ENCODE measurements around the gene GRIN2B. TPM values are rescaled to one million over a fixed set of nuclear protein-coding genes. Genes with fewer than 3 reads are reported as not detected.

GRIN2B gene
- total RNA-seq, 2 donors from 2014 or later, result 2.1 to 8.1 TPM

DNA sequence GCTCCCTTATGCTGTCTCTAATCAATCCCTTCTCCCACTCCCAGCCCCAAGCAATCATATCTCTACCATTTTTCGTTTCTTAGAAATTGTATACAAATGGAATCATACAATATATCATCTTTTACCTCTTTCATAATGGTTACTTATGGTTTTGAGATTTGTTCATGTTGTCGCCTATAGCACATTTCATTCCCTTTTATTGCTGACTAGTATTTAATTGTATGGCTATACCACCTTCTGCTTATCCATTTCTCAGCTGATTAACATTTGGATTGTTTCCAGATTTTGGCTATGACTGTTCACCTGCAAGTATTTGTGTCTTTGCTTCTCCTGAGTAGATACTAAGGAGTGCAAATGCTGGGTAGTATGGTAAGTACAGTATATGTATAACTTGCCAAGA is 36.7 kb upstream of the GRIN2B start:
- WGBS, 2 experiments (ENCODE audit: insufficient coverage in 1 of 2, insufficient read length in 1 of 2), result 89% methylated on average over 2 of the region's 2 CpGs; no CpG with 5 or more reads in 1 of the 2 experiments
- H3K9me3 ChIP-seq (ENCODE audit: control insufficient read depth, low read length), result peaks cover 6% of the 10 kb centered on the region

DNA sequence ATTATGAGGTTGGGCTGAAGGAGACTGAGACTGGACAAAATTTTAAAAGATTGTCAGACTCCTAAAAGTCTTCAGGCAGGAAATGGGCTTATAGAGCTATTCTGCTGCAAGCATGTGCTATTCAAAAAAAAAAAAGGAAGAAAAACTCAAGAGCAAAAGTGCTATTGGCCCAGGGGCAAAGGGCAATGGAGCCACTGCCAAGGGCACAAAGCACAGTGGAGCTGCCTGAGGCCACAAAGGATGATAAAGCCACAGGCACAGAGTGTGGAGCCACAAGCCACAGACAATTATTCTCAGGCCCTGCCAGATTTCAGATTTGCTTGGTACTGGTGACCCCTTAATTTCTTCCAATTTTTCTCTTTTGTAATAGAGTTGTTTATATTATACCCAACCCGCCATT is 29.6 kb upstream of the GRIN2B start:
- Mint-ChIP-seq H3K27me3 (ENCODE audit: insufficient read depth) (peaks cover 6% of the 10 kb centered on the region), H3K4me3 (no peak overlapping the region), H3K4me1 (peaks cover 21% of the 10 kb centered on the region), H3K9me3 (peaks cover 9% of the 10 kb centered on the region), H3K36me3 (ENCODE audit: low read depth) (no peaks in the 10 kb centered on the region), H3K27ac (no peak overlapping the region)
- Histone ChIP-seq H3K27ac (ENCODE audit: low read depth, low read length) (no peak overlapping the region), H3K9me3 (ENCODE audit: control insufficient read depth, low read length) (peaks cover 18% of the 10 kb centered on the region), H3K27me3 (ENCODE audit: control insufficient read depth, insufficient read depth, low read length, poor library complexity, severe bottlenecking) (no peaks in the 10 kb centered on the region), H3K4me1 (ENCODE audit: control insufficient read depth, insufficient read depth, low read length) (peaks cover 6% of the 10 kb centered on the region), H3K36me3 (ENCODE audit: control insufficient read depth, insufficient read depth, low read length) (no peaks in the 10 kb centered on the region), H3K9ac (ENCODE audit: extremely low read depth, low read length, poor library complexity, severe bottlenecking) (no peak overlapping the region), H3K4me3 (ENCODE audit: low read length) (no peak overlapping the region)
- no peak for DNase-seq
- WGBS, 2 experiments (ENCODE audit: insufficient coverage in 1 of 2, insufficient read length in 1 of 2), result 100% methylated on average over 1 of the region's 1 CpG; no CpG with 5 or more reads in 1 of the 2 experiments
- TF ChIP-seq, protein P1, sequence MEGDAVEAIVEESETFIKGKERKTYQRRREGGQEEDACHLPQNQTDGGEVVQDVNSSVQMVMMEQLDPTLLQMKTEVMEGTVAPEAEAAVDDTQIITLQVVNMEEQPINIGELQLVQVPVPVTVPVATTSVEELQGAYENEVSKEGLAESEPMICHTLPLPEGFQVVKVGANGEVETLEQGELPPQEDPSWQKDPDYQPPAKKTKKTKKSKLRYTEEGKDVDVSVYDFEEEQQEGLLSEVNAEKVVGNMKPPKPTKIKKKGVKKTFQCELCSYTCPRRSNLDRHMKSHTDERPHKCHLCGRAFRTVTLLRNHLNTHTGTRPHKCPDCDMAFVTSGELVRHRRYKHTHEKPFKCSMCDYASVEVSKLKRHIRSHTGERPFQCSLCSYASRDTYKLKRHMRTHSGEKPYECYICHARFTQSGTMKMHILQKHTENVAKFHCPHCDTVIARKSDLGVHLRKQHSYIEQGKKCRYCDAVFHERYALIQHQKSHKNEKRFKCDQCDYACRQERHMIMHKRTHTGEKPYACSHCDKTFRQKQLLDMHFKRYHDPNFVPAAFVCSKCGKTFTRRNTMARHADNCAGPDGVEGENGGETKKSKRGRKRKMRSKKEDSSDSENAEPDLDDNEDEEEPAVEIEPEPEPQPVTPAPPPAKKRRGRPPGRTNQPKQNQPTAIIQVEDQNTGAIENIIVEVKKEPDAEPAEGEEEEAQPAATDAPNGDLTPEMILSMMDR (conservative IDR thresholded peaks at IDR 0.05), result no peak

More for the DNA sequence above, 36.7 kb upstream of the GRIN2B start:
- Histone ChIP-seq H3K9ac (ENCODE audit: extremely low read depth, low read length, poor library complexity, severe bottlenecking) (no peak overlapping the region), H3K4me3 (ENCODE audit: low read length) (no peak overlapping the region), H3K27ac (ENCODE audit: low read depth, low read length) (no peak overlapping the region), H3K36me3 (ENCODE audit: control insufficient read depth, insufficient read depth, low read length) (no peaks in the 10 kb centered on the region), H3K27me3 (ENCODE audit: control insufficient read depth, insufficient read depth, low read length, poor library complexity, severe bottlenecking) (no peaks in the 10 kb centered on the region), H3K4me1 (ENCODE audit: control insufficient read depth, insufficient read depth, low read length) (no peaks in the 10 kb centered on the region)
- Mint-ChIP-seq H3K9me3 (no peaks in the 10 kb centered on the region), H3K27me3 (ENCODE audit: insufficient read depth) (peaks cover 3% of the 10 kb centered on the region), H3K36me3 (ENCODE audit: low read depth) (no peaks in the 10 kb centered on the region), H3K4me3 (no peak overlapping the region), H3K27ac (no peak overlapping the region), H3K4me1 (no peaks in the 10 kb centered on the region)
- TF ChIP-seq, protein P1 (conservative IDR thresholded peaks at IDR 0.05), result no peak
- DNase-seq, result no peak

DNA sequence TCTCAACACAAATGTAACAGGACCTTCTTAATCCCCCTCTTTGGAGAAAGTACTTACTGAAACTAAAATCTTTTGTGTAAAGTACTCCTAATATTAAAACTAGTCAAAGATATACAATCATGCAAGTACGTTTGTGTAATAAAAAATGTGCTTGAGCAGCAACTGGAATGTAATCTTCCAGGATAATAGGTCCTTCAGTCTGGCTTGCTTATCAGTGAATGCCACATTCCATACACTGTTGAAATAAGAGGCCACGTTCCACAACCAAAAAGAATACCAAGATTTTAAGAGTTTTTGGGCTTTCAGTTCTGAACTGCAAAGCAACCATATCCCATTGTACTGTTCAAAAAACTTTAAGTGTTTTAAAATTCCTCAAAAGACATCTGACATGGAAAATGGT is 26.2 kb upstream of the GRIN2B start:
- Mint-ChIP-seq H3K4me3 (no peak overlapping the region), H3K4me1 (peaks cover 21% of the 10 kb centered on the region), H3K27me3 (ENCODE audit: insufficient read depth) (peaks cover 20% of the 10 kb centered on the region), H3K27ac (no peak overlapping the region), H3K36me3 (ENCODE audit: low read depth) (no peaks in the 10 kb centered on the region), H3K9me3 (peaks cover 29% of the 10 kb centered on the region)
- peaks cover 6% of the 10 kb centered on the region for H3K4me1 ChIP-seq (ENCODE audit: control insufficient read depth, insufficient read depth, low read length)
- no peaks in the 10 kb centered on the region for H3K27me3 ChIP-seq (ENCODE audit: control insufficient read depth, insufficient read depth, low read length, poor library complexity, severe bottlenecking)
- TF ChIP-seq, protein P1 (conservative IDR thresholded peaks at IDR 0.05), result no peak
- no peak overlapping the region for H3K4me3 ChIP-seq (ENCODE audit: low read length)
- 85 to 100% methylated on average over 1 to 2 of the region's 2 CpGs for WGBS, 2 experiments (ENCODE audit: insufficient coverage in 1 of 2, insufficient read length in 1 of 2)
- H3K9me3 ChIP-seq (ENCODE audit: control insufficient read depth, low read length), result peaks cover 30% of the 10 kb centered on the region
- no peak for DNase-seq
- no peak overlapping the region for H3K9ac ChIP-seq (ENCODE audit: extremely low read depth, low read length, poor library complexity, severe bottlenecking)
- H3K27ac ChIP-seq (ENCODE audit: low read depth, low read length), result no peak overlapping the region
- no peaks in the 10 kb centered on the region for H3K36me3 ChIP-seq (ENCODE audit: control insufficient read depth, insufficient read depth, low read length)
